Right renal cortex interstitium (tissue), 3 donors: ENCODE data around the gene PRPF40B. TPM values are rescaled to one million over a fixed set of nuclear protein-coding genes. Genes with fewer than 3 reads are reported as not detected.

ENCODE experiments used
- DNase-seq, 3 donors: peaks; one replicate each; pipeline ENCODE4 v3.0.0-alpha.2; 2013; ENCODE audit warnings: low read depth in 3 of 3, low spot score in 2 of 3
- polyA plus RNA-seq, 3 donors: library from polyadenylated mRNA; unstranded; fragments of 120-200 nt; gene quantifications; one replicate each; pipeline ENCODE4 v1.2.1, GENCODE V29; 2013; ENCODE audit not compliant: insufficient read length in 3 of 3

PRPF40B gene
- polyA plus RNA-seq, 3 donors, result 20.0 to 21.1 (median 20.9) TPM

DNA sequence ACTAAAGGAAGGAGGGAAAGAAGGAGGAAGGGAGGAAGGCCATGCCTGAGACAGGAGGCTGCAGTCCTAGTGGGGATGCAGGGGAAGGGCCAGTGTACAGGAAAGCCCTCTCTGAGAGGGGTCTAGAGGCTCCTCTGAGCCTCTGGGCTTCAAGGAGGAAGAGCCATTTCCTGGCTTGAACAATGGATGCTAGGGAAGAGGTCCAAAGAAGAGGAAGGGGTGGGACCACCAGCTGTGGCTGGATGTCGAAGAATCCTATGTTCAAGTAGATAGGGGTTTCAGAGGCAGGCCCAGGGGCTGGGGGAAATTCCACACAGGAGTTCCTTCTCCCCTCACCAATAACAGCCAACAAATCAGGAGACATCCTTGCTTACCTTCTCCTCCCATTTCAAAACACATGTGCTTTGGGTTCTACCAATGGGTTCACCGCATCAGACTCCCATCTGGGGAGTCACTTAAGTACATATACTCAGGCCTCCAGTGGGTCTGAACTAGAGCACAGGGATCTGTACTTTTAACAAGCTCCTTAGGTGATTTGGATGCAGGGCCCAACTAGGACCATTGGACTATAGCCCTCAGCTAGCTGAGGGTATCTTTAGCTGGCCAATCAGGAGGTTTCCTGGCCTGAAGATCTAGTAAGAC, 32.4 kb downstream of the PRPF40B start:
- no peak for DNase-seq

DNA sequence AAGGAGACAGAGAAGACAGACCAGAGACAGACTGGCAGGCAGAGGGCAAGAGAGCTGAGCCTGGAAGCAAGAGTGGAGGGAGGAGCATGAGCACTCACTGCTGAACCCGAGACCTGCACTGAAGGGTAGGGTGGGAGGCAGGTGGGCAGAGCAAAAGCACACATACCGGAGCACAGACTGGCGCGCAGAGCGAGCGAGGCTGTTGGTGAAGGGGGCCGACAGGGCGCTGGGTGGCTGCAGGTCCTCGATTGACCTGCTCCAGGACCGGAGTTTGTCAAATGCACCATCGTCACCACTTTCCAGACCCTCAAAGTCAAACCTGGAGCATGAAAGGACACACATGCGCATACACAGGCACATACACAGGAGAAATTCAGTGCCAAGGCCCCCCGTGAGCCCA, 34.9 kb downstream of the PRPF40B start:
- DNase-seq, result no peak

- DNase-seq, result no peak
Observed at GRCh38 chr12:49659753-49660152, 36.4 kb downstream of the PRPF40B start.

DNA sequence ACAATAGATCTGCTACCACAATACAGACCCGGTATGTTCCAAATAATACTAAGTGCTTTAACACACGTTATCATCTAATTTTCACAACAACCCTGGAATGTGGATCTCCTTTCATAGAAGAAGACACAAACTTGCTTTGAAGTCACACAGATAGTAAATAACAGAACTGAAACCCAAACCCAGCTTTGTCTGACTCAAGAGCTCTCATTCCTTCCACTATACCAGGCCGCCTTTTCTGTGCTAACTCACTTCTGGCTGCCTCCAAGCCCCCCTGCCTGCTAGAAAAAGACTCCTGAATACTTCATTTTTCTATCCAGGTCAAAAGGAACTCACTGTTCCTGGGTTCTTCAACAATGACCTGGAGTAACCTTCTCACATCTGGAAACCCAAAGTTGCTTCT, 37.8 kb downstream of the PRPF40B start:
- DNase-seq, result no peak

DNA sequence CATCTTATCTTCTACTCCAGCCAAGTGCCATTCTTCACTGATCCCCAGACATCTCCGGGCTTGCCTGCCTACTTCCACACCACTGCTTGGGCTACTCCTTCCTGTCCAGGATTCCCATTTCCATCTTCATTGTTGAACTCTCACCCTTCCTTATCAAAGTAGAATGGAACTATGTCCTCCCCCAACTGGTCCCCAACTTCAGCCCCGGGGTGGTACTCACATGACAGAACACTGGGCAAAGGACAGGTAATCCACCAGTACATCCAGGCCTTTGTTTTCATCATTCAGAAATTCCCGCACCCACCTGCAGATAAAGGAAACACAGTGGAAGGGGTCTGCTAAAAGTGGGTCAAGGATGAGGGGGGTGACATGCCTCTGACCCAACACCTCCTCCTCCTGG, 38.4 kb downstream of the PRPF40B start:
- no peak for DNase-seq

- peak; percentile 67 to 80 (median 74) for DNase-seq
Observed at GRCh38 chr12:49662998-49663843, 39.9 kb downstream of the PRPF40B start.

DNA sequence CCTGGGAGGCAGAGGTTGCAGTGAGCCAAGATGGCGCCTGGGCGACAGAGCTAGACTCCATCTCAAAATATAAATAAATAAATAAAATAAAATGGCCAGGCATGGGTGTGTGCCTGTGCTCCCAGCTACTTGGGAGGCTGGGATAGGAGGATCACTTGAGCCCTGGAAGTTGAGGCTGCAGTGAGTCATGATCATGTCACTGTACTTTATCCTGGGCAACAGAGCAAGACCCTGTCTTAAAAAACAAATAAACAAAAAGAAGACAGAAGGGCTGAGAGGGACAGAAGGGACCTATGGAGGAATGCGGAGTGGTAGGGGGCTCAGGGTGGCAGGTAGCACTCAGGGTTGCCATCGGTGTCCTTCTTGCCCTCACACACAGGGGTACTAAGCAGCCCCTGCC, 40.8 kb downstream of the PRPF40B start:
- no peak for DNase-seq

- DNase-seq, result no peak
Observed at GRCh38 chr12:49664591-49665239, 41.4 kb downstream of the PRPF40B start.

- no peak for DNase-seq
Observed at GRCh38 chr12:49665384-49665783, 42.0 kb downstream of the PRPF40B start.

- DNase-seq, result no peak
Observed at GRCh38 chr12:49666176-49666575, 42.8 kb downstream of the PRPF40B start.

DNA sequence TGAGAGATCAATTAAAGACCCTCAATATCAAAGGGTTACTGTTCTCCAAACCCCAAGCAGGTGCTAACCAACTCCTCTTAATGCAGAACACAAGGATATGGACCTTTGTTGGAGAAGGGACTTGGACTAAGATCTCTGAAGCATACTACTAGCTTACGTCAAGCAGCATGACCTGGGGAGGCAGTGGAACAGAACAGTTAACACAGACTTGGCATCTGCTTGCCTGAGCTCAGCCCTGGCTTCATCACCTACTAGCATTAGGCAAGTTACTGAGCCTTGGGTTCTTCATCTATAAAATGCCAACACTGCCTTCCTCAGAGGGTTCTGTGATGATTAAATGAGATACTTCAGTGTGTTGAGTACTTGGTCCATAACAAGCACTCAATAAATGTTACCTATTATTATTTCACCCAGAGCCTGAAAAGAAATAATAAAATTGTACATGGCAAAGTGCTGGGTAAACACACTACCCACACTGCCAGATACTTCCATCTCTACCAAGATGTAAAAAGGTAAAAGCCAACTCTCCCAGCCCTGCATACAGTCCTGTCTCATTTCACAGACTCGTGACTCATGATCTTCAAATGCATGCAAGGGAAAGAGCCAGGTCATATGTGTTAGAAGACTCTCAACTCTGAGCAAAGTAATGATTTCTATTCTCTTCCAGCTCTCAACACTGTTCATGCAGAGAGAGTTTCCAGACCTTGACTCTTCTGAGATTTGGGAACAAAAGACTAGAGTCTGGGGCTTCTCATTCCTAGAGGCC, 44.1 kb downstream of the PRPF40B start:
- DNase-seq, result no peak

DNA sequence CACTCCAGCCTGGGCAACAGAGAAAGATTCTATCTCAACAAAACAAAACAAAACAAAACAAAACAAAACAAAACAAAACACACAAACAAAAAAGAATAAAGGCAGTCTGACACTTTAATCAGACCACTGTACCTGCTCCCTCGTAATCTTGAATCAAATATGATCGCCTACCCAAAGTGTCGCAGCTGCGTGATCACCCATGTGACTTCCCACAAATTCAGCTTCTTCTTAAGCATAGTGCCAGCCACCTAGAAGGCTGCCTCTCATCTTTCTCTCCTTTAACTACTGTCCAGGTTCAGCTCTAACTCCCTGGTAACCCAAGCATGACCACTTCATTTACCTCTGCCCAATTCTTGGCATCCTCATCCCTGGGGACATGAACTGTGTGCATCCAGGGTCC, 46.4 kb downstream of the PRPF40B start:
- no peak for DNase-seq

DNA sequence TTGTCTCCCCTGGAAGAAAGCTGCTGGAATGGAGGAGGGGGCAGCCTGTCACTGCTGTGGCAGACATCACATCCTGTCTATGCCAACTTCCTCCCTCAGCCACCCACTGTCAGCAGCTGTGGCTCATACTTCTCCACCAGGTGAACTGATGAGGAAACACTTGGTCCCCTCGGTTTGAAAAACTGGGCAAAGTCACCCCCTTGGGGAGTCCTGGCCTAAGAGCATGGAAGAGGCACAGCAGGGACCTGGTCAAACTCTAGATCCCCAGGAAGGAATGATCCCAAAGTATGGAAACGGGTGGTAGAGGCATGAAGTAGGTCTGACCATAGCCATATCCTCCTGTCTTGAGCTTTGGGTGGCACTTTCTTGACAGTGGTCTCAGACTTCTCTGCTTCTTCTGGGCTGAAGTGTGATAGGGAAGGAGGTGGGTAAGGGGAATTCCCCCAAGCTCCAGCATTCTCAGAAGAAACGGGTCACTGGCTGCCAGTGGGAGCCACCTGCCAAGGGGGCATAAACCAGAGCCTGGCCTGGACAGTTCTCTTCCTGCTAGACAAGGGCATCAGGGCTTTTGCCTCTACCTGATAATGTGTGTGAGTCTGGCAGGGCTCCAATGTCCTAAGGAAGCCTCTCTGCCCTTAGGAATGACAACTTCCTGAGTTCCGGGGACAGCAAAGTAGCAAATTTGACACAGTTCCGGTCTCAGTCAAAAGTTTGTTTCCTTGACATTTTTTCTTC, 47.8 kb downstream of the PRPF40B start:
- no peak for DNase-seq

- DNase-seq, result no peak
Observed at GRCh38 chr12:49672301-49673217, 49.2 kb downstream of the PRPF40B start.

DNA sequence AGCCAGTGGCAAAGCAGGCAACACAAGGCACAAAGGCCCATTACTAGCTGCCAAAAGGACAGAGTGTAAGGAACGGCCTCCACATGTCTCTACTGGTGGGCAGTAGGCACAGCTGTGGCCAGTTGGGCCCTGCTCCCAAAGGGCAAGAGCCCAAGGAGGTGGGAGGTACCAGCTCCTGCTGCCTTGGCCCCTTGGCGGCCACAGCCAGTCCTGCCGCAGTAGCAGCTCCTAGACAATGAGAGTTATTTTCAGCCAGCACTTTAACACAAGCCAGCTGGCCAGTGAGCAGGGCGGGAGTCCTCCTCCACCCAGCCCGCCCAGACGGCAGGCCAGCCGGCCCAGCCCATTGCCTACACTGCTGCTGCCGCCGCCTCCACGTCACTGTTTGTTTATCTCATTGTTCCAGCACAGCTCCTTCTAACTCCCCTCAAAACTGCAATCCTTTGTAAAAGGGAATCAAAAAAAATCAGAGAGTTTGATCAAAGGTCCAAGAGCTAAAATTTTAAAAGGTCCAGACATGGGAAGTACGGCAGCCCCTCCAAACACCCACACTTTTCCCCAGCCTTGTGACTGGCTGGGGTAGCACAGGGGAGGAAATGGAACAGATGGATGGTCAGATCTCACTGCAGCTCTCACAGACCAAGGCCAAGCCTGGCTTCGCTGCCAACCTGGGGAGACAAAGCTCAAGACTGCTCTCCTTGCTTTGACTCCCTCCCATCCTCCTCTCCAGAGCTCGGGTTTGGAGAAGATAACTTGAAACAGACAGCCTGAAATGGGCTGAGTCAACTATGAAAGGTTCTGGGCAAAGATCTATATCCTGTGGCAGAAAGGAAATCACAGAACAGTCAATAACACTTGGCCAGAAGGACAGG, 50.3 kb downstream of the PRPF40B start:
- DNase-seq, result peak; percentile 70 to 86 (median 79)

- no peak for DNase-seq
Observed at GRCh38 chr12:49674318-49674981, 51.1 kb downstream of the PRPF40B start.

DNA sequence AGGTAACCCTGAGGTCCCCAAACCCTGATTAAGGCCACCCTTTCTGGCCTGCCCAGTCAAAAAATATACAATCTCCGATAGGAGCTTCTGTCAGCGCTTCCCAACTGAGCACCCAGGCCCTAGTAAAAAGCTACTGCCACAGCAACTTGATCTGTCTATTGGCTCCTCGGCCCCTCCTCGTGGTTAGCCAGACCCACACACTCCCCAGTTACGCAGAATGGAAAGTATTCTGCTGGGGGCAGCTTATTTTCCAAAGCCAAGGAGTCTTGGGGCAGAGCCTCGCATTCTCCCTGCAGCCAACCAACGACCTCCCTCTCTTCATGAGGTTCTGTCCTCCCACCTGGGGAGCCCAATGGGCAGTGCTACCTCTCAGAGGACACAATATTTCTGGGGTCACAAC, 51.8 kb downstream of the PRPF40B start:
- no peak for DNase-seq

DNA sequence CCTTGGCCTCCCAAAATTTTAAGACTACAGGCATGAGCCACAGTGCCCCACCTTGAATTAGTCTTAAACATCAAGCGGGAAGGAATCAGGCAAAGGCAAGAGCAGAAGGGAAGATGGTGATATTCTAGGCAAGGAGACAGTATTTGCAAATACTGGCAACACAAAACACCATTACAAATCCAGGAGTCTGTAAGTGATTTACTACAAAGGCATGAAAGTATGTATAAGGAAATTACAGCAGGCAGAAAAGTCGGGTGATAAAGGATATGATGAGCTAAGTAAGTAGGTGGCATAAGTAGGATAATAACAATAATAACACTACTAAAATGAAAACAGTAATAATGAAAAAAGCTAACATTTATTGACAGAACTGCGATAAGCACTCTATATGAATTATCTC, 55.4 kb downstream of the PRPF40B start:
- DNase-seq, result no peak
